Mesothelial cell of epicardium (in vitro differentiated cells): ENCODE data around the gene NTRK1. TPM values are rescaled to one million over a fixed set of nuclear protein-coding genes. Genes with fewer than 3 reads are reported as not detected.

Experiments used
- DNase-seq, 2 experiments: peaks; one replicate each; pipeline ENCODE4 v3.0.0; 2021; ENCODE audit warnings: low spot score in 2 of 2; ENCODE audit not compliant: unreplicated experiment in 2 of 2
- H3K27ac Mint-ChIP-seq: 2 replicates; pipeline ENCODE4 v1.8.0; 2021; ENCODE audit warnings: mixed read lengths
- H3K27me3 Mint-ChIP-seq: 2 replicates; pipeline ENCODE4 v1.8.0; 2021; ENCODE audit warnings: low read depth, mixed read lengths
- H3K36me3 Mint-ChIP-seq: 2 replicates; pipeline ENCODE4 v1.8.0; 2021; ENCODE audit warnings: mixed read lengths
- H3K4me1 Mint-ChIP-seq: 2 replicates; pipeline ENCODE4 v1.8.0; 2021; ENCODE audit warnings: mixed read lengths
- H3K4me3 Mint-ChIP-seq: 2 replicates; pipeline ENCODE4 v1.8.0; 2021; ENCODE audit warnings: mild to moderate bottlenecking, moderate library complexity, mixed read lengths
- H3K9me3 Mint-ChIP-seq: 2 replicates; pipeline ENCODE4 v1.8.0; 2021; ENCODE audit warnings: mixed read lengths
- CTCF ChIP-seq: fragments of 200-600 bp; sonication (generic); IDR thresholded peaks from one replicate; pipeline ENCODE4 v1.5.0; 2021; ENCODE audit warnings: antibody characterized with exemption; ENCODE audit not compliant: unreplicated experiment
- total RNA-seq: library from RNA; stranded (reverse); gene quantifications from 3 replicates; pipeline ENCODE4 v1.2.1, GENCODE V29; 2021

Gene NTRK1
- total RNA-seq, 1 donor from 2014 or later = 1.2 TPM

- TF ChIP-seq CTCF = no peak
- Mint-ChIP-seq H3K4me3 (no peak overlapping the region), H3K4me1 (peaks cover 24% of the 10 kb centered on the region), H3K9me3 (no peaks in the 10 kb centered on the region), H3K27me3 (peaks cover 82% of the 10 kb centered on the region), H3K36me3 (no peaks in the 10 kb centered on the region), H3K27ac (no peak overlapping the region)
- no peak for DNase-seq
Measured at GRCh38 chr1:156833603-156834002, 27.1 kb upstream of the NTRK1 start.

DNA sequence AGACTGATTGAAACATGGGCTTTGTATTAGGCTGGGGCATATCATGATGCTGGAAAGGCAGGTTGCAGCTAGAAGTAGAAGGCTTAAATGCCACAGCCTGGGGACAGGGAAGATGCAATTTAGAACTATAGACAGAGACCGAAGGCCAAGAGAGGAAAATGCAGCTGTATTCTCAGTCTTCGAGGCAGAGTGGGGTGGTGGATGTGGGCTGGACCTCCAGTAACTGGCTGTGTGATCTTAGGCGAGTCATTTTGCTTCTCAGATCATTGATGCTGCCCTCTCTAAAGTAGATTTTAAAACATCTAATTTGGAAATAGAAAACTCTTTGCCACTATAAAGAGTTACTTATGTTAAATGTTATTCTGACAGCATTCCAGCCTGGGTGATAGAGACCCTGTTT, 26.3 kb upstream of the NTRK1 start:
- H3K4me1 Mint-ChIP-seq = peaks cover 24% of the 10 kb centered on the region
- H3K27ac Mint-ChIP-seq = no peak overlapping the region
- TF ChIP-seq CTCF = no peak
- H3K4me3 Mint-ChIP-seq = no peak overlapping the region
- H3K27me3 Mint-ChIP-seq = peaks cover 84% of the 10 kb centered on the region
- no peaks in the 10 kb centered on the region for H3K36me3 Mint-ChIP-seq
- DNase-seq = no peak
- H3K9me3 Mint-ChIP-seq = no peaks in the 10 kb centered on the region

- Mint-ChIP-seq H3K4me1 (peaks cover 24% of the 10 kb centered on the region), H3K4me3 (no peak overlapping the region), H3K27me3 (peaks cover 87% of the 10 kb centered on the region), H3K27ac (no peak overlapping the region), H3K36me3 (no peaks in the 10 kb centered on the region), H3K9me3 (no peaks in the 10 kb centered on the region)
- TF ChIP-seq CTCF = no peak
- no peak for DNase-seq
Measured at GRCh38 chr1:156836041-156836654, 24.5 kb upstream of the NTRK1 start.

DNA sequence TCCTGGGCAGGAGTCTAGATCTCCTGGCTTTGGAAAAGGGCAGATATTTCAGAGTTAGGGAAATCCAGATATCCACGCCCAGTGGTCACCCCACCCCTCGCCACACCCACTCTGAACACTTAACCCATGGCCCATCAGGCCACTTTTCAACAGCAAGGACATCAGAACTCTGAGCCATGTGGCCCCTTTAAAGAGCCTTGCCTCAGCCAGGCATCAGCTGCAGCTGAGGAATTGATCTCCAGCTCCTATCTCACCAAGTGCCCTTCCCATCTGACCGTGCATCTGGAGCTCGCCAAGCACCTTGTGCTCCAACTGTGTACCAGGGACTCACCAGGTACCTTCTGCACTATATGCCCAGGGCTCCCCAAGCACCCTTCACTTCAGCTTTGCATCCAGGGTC, 23.8 kb upstream of the NTRK1 start:
- DNase-seq = no peak
- H3K36me3 Mint-ChIP-seq = no peaks in the 10 kb centered on the region
- peaks cover 24% of the 10 kb centered on the region for H3K4me1 Mint-ChIP-seq
- H3K9me3 Mint-ChIP-seq = no peaks in the 10 kb centered on the region
- peaks cover 87% of the 10 kb centered on the region for H3K27me3 Mint-ChIP-seq
- no peak for TF ChIP-seq CTCF
- no peak overlapping the region for H3K27ac Mint-ChIP-seq
- no peak overlapping the region for H3K4me3 Mint-ChIP-seq

DNA sequence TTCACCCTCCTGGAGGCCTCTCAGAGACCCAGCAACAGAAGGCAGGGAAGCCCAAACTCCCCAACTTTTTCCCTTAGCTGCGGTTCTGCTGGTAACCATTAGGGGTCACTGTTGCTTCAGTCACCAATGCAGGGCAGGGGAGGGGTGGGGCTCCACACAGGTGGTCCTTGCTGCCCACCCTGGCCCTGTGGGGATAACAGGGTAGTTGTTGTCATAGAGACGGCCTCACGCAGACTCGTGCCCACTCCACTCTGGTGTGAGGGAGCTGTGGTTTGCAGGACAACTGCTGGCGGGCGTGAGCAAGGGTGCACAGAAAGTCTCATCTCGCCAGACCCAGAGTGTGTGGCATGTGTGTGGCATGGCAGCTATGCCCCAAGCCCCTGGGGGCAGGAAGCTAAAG, 21.7 kb upstream of the NTRK1 start:
- Mint-ChIP-seq H3K4me1 (peaks cover 20% of the 10 kb centered on the region), H3K4me3 (no peak overlapping the region), H3K27me3 (peaks cover 89% of the 10 kb centered on the region), H3K9me3 (no peaks in the 10 kb centered on the region), H3K27ac (no peak overlapping the region), H3K36me3 (no peaks in the 10 kb centered on the region)
- TF ChIP-seq CTCF = peak; percentile 89
- DNase-seq = peak in 1 of 2 experiments; percentile 52
